CD4-positive, alpha-beta T cell treated with Interleukin-1 beta for 1 hour (primary cell): ENCODE results near the gene POGLUT3.

Source experiments
- DNase-seq, 2 donors: peaks; one replicate each; pipeline ENCODE4 v3.0.0-alpha.2; 2020 to 2022

POGLUT3 gene

GRCh38 chr11:108498816-108499408 lies 728 bp upstream of the POGLUT3 start:
- DNase-seq: no peak

GRCh38 chr11:108497317-108498045 lies 703 bp downstream of the POGLUT3 start:
- peak; percentile 74 to 84 for DNase-seq

GRCh38 chr11:108496643-108497256 lies 1.4 kb downstream of the POGLUT3 start:
- no peak for DNase-seq

GRCh38 chr11:108495326-108495725 lies 2.9 kb downstream of the POGLUT3 start:
- DNase-seq: no peak

GRCh38 chr11:108494182-108494581 lies 4.0 kb downstream of the POGLUT3 start:
- no peak for DNase-seq

- no peak for DNase-seq
Measured at GRCh38 chr11:108491936-108492335, 6.2 kb downstream of the POGLUT3 start.

GRCh38 chr11:108486828-108487227 lies 11.4 kb downstream of the POGLUT3 start:
- no peak for DNase-seq

GRCh38 chr11:108486331-108486730 lies 11.9 kb downstream of the POGLUT3 start:
- no peak for DNase-seq

GRCh38 chr11:108483163-108483562 lies 15.0 kb downstream of the POGLUT3 start:
- DNase-seq: no peak

- no peak for DNase-seq
Measured at GRCh38 chr11:108474664-108475463, 23.3 kb downstream of the POGLUT3 start.

- no peak for DNase-seq
Measured at GRCh38 chr11:108472681-108473080, 25.5 kb downstream of the POGLUT3 start.

- no peak for DNase-seq
Measured at GRCh38 chr11:108468478-108468864, 29.7 kb downstream of the POGLUT3 start.

GRCh38 chr11:108467091-108467823 lies 30.9 kb downstream of the POGLUT3 start, which contains the start of gene C11orf65:
C11orf65 (minus strand) TSS chr11:108467529; CDS start chr11:108461559, 5,970 bp downstream.
- peak; percentile 96 to 97 for DNase-seq

GRCh38 chr11:108466405-108466804 lies 31.8 kb downstream of the POGLUT3 start:
- DNase-seq: peak in 1 of 2 donors; percentile 12

- no peak for DNase-seq
Measured at GRCh38 chr11:108453207-108453835, 44.9 kb downstream of the POGLUT3 start.
